ENCODE measurements around the gene NEK5. TPM values are rescaled to one million over a fixed set of nuclear protein-coding genes. Genes with fewer than 3 reads are reported as not detected.

Gene NEK5, protein sequence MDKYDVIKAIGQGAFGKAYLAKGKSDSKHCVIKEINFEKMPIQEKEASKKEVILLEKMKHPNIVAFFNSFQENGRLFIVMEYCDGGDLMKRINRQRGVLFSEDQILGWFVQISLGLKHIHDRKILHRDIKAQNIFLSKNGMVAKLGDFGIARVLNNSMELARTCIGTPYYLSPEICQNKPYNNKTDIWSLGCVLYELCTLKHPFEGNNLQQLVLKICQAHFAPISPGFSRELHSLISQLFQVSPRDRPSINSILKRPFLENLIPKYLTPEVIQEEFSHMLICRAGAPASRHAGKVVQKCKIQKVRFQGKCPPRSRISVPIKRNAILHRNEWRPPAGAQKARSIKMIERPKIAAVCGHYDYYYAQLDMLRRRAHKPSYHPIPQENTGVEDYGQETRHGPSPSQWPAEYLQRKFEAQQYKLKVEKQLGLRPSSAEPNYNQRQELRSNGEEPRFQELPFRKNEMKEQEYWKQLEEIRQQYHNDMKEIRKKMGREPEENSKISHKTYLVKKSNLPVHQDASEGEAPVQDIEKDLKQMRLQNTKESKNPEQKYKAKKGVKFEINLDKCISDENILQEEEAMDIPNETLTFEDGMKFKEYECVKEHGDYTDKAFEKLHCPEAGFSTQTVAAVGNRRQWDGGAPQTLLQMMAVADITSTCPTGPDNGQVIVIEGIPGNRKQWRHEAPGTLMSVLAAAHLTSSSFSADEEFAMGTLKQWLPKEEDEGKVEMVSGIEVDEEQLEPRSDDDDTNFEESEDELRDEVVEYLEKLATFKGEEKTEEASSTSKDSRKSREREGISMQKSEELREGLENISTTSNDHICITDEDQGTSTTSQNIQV
- polyA plus RNA-seq = 0.55 and 1.3 TPM in 2 replicates

DNA sequence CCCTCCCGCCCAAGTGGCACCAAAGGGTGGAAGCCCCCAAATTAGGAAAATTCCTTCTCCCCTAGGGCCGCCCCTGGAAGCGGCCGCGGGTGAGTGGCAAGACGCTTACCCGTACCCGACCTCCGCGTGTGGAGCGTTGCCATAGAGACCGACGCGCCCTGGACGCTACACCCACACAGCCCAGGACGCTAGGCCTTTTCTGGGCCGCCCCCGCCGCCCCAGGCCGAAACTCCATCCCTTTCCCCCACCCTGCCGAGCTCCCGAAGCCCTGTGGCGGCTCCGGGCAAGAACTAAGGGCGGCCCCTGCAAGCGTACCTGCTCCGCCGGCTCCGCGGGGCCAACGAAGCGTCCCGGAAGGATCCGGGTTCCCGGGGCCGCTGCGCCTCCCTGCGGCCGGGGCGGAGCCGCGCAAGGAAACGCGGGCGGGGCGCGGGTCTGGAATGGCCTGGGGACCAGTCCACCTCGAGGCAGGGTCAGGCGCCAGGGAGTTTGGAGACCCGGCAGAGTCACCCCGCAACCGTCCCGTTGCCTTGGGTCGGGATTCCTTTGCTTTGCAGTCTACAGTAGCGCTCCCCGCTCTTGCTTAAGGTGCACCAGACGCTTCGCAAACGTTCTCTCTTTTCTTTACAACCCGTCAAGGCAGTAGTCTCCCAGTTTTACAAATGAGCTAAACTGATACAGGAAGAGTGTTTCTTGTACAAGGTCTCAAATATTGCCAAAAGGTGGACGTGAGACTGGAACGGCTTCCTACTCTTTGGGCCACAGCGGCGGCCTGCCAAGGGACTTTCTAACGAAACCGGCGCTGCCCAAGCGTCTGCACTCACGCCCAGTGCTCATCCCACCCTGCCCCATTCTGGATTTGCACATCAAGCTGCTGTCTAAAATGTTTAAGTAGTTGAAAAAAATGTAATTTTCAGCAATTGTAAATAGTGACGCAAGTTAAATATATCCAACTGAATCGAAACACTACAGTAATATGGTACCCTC is at the start of gene NEK5:
NEK5 (minus strand) TSS at position 360 of the 987 bp plus-strand sequence. CDS start 1,591 bp downstream, outside the sequence.

DNA sequence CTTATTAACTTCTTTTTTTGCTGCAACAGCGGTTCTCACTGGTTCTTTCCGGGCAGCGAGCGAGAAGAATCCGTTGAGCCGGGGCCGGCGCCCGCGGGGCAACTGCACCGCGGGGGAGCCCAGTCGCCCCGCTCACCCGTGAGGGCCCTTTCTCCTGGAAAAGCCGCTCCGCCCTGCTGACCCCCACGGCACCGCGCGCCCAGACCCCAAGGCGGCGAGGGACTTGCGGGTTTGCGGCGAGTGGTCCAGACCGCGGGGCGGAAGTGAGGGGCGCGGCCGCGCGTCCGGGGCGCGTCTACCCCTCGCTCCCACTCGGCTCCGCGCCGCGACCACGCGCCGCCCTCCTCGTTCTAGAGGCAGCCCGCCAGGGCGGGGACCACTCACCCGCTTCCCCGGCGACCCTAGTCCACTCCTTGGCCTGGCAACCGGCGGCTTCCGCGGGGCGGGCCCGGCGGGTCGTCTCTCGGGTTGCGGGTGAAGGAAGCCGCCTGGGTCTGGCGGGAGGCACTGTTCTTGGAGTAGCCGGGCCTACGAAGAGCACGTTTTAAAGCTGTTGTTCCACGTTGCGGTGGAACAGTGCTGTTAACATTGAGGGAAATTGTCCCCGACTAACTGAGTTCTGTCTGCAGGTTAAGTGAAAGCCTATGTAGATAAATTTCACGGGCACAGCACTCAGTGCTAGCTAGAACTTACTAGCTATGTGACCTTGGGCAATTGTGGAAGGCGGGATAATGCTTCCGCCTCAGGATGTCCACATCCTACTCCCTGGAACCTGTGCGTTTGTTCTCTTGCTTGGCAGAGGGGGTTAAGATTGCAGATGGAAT is 30.5 kb upstream of the NEK5 start, which contains the start of gene NEK3:
NEK3 (minus strand) TSS at position 439 of the 824 bp plus-strand sequence. CDS start 3,406 bp downstream, outside the sequence.

DNA sequence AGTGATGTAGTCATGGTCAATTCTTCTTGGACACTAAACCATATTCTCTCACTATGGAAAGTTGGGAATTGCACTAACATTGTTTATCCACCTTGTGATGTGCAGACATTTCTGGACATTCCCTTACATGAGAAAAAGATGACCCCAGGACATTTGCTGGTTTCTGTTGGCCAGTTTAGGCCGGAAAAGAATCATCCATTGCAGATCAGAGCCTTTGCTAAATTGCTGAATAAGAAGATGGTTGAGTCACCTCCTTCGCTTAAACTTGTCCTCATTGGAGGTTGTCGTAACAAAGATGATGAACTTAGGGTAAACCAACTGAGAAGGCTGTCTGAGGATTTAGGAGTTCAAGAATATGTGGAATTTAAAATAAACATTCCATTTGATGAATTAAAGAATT is 104.4 kb downstream of the NEK5 start, which contains the start of gene UTP14C:
UTP14C (plus strand) TSS at position 211 of the 400 bp plus-strand sequence. CDS start 4,114 bp downstream, outside the sequence.

DNA sequence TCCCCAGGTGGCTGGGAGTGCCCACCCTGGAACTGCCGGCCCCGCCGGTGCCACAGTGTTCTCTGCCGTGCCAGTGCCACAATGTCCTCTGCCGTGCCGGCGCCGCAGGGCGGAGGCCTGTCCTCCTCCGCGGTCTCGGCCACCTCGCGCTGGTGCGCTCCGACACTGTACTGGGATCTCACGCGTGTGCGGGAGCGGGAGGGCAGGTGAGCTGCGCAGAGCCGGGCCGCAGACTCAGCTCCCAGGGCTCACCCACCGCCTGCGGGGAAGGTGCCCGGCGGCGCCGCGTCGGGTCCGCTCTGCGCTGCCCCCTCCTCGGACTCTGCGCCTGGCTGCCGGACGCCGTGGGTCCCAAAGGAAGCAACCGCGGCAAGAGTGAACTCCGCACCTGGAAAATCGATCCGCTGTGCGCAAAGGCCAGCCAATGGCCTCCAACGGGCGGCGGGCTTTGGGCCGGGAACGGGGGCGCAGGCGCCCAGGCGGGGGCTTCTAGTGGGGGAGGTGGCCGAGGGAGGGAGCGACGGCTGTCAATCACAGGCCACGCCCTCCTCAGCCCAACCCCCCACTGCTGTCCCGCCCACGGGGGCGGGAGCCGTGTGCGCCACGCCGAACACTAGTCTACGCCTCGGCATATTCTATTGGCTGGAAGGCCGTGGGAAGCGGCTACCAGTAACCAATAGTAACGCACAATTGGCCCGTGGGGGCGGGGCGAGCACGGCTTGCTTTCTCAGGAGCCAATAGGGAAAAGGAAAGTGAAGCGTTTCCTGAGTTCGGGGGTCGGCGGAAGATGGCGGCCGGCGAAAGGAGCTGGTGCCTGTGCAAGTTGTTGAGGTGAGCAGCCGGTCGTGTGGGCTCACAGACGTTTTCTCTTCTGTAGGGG is 117.0 kb downstream of the NEK5 start, which contains the start of gene ALG11:
ALG11 (plus strand) TSS at position 767 of the 880 bp plus-strand sequence; CDS start at position 788, 21 bp downstream.

DNA sequence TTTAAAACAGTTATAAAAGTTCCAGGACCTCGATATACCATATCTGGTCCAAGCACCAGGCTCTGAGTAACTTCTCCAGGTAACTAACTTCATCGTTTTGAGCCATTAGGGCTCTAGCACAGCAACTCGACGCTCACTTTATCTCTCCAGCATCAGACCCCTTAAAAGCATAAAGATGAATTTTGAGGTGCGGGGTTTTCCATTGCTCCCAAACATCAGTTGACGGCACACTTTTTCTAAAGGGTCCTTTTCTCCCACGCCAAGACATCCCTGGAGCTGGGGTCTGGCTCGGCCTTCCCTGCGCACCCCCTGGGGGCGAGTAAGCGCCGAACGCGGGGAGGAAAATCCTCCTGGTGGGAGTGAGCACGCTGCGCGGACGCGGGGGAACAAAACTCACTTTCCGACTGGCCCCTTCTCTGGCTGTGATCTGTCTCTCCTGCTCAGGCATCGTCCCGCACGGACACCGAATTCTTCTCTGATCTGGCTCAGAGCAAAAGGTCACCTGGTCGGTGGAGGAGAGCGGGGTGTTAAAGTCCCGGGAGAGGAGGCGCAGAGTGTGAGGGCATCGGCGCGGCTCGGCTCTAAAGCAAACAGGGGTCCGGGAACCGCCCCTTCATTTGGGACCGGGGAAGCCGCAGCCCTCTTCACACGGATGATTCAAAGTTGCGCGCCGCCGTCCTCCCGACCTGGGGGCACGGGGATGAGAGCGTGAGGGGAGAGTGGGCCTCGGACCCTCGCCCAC is 117.8 kb downstream of the NEK5 start, which contains the start of gene ATP7B:
ATP7B (minus strand) TSS at position 561 of the 742 bp plus-strand sequence; CDS start at position 448, 113 bp downstream.

Other genes starting within 250 kb of the NEK5 start
- 0.29 and 2.2 TPM in 2 replicates for gene ATP7B, start 117.6 kb downstream of the NEK5 start, polyA plus RNA-seq
- gene ALG11, start 116.7 kb downstream of the NEK5 start, polyA plus RNA-seq = 24.2 and 31.6 TPM in 2 replicates
- gene UTP14C, start 104.4 kb downstream of the NEK5 start, polyA plus RNA-seq = 13.2 and 15.6 TPM in 2 replicates
- gene NEK3, start 30.5 kb upstream of the NEK5 start, polyA plus RNA-seq = 5.9 TPM in 1 of 2 replicates, not detected in the other